CD4-positive, alpha-beta T cell (primary cell): ENCODE data around the gene MAPK1IP1L. TPM values are rescaled to one million over a fixed set of nuclear protein-coding genes. Genes with fewer than 3 reads are reported as not detected.

Experiments
- ATAC-seq: fragments of 200-7000 bp; cut with Tn5 transposase; one replicate; pipeline ENCODE4 v1.10.0; 2022; ENCODE audit warnings: mild to moderate bottlenecking; ENCODE audit not compliant: poor library complexity
- CTCF ChIA-PET: fragments of 350-600 bp; sonication (Branson Sonifier 250); formaldehyde crosslinking; loops from one replicate; lab custom pipeline; 2021; ENCODE audit warnings: antibody characterized with exemption, inconsistent platforms; lab: Charles Lee
- POLR2A ChIA-PET: fragments of 350-600 bp; sonication (Branson Sonifier 250); formaldehyde crosslinking; loops from one replicate; lab custom pipeline; 2021; ENCODE audit warnings: antibody characterized with exemption, inconsistent platforms; lab: Charles Lee
- DNase-seq, 14 experiments: peaks; one replicate each; pipeline ENCODE4 v3.0.0-alpha.2; 2013 to 2020; ENCODE audit warnings: mixed read lengths in 2 of 14
- H3K27ac ChIP-seq, 2 donors: one replicate each; pipeline versions ENCODE4 v1.5.1 to v1.7.0; 2013; ENCODE audit warnings: low read length in 2 of 2, low read depth in 1 of 2, mild to moderate bottlenecking in 1 of 2
- H3K27me3 ChIP-seq, 2 experiments: 1 replicate in 1 of 2; 2 replicates in 1 of 2; pipeline versions ENCODE4 v1.6.1 to v1.7.0; 2013; ENCODE audit warnings: low read length in 2 of 2, control low read depth in 1 of 2, mild to moderate bottlenecking in 1 of 2, moderate library complexity in 1 of 2; ENCODE audit not compliant: insufficient read depth in 2 of 2, control insufficient read depth in 1 of 2
- H3K36me3 ChIP-seq: one replicate; pipeline ENCODE4 v1.6.1; 2013; ENCODE audit warnings: low read length, control low read depth; ENCODE audit not compliant: insufficient read depth
- H3K4me1 ChIP-seq: one replicate; pipeline ENCODE4 v1.6.1; 2013; ENCODE audit warnings: low read length, control low read depth; ENCODE audit not compliant: insufficient read depth
- H3K4me3 ChIP-seq: one replicate; pipeline ENCODE4 v1.5.1; 2013; ENCODE audit warnings: mild to moderate bottlenecking, low read length, moderate library complexity
- H3K9me3 ChIP-seq, 2 experiments: 1 replicate in 1 of 2; 2 replicates in 1 of 2; pipeline versions ENCODE4 v1.6.1 to v1.7.0; 2013; ENCODE audit warnings: low read length in 2 of 2, mild to moderate bottlenecking in 2 of 2, control low read depth in 1 of 2, moderate library complexity in 1 of 2; ENCODE audit not compliant: control insufficient read depth in 1 of 2, insufficient read depth in 1 of 2
- H3K27ac Mint-ChIP-seq: one replicate; pipeline ENCODE4 v1.8.0; 2020; ENCODE audit warnings: mixed read lengths
- H3K27me3 Mint-ChIP-seq: one replicate; pipeline ENCODE4 v1.8.0; 2021; ENCODE audit warnings: mixed read lengths
- H3K36me3 Mint-ChIP-seq: one replicate; pipeline ENCODE4 v1.8.0; 2021; ENCODE audit warnings: low read depth, mixed read lengths
- H3K4me1 Mint-ChIP-seq: one replicate; pipeline ENCODE4 v1.8.0; 2021; ENCODE audit warnings: low read depth, mixed read lengths
- H3K4me3 Mint-ChIP-seq: one replicate; pipeline ENCODE4 v1.8.0; 2020; ENCODE audit warnings: mild to moderate bottlenecking, mixed read lengths
- H3K9me3 Mint-ChIP-seq: one replicate; pipeline ENCODE4 v1.8.0; 2020; ENCODE audit warnings: mixed read lengths
- intact Hi-C, 2 experiments: fragments of 100-400 bp; cut with DNase I in 1 of 2; cut with micrococcal nuclease in 1 of 2; formaldehyde crosslinking; loops; one replicate each; pipeline versions ENCODE4 v1.15.1 to v1.9.0; 2023 to 2025; cut with DNase I, micrococcal nuclease
- total RNA-seq, 174 experiments: library from RNA in 2 of 174; stranded (reverse) in 2 of 174; gene quantifications; one replicate each; pipeline ENCODE4 v1.2.3 and lab custom pipeline; 2021 to 2026
- TF ChIP-seq, protein P1 (sequence below): fragments of 200-600 bp; IDR thresholded peaks from one replicate; pipeline ENCODE4 v1.8.0; 2022; ENCODE audit warnings: antibody characterized with exemption, mild to moderate bottlenecking

MAPK1IP1L gene
- total RNA-seq, 2 experiments from 2014 or later = 198 to 207 TPM

DNA sequence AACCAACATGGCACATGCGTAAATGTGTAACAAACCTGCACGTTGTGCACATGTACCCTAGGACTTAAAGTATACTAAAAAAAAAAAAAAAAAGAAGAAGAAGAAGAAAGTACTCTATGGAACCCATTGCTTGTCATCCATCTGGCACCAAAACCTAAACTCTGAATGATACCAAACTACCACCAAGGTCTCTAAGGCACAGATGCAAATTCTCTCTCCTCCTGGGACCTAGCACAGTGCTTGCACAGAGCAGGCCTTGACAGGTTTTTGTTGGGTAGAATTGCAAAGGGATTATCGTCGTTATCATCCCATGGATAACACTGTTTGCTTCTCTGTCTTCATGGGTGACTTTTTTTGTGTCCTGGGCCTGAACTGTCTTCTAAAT is 64.4 kb downstream of the MAPK1IP1L start:
- Histone ChIP-seq H3K4me1 (peaks cover 5% of the 10 kb centered on the region), H3K27ac (no peak overlapping the region), H3K4me3 (no peak overlapping the region), H3K36me3 (no peaks in the 10 kb centered on the region), H3K27me3 (no peaks in the 10 kb centered on the region), H3K9me3 (no peaks in the 10 kb centered on the region)
- ChIA-PET CTCF (no interaction called here), POLR2A (no interaction called here)
- Mint-ChIP-seq H3K4me1 (no peaks in the 10 kb centered on the region), H3K36me3 (no peaks in the 10 kb centered on the region), H3K27me3 (no peaks in the 10 kb centered on the region), H3K27ac (no peak overlapping the region), H3K4me3 (no peak overlapping the region), H3K9me3 (no peaks in the 10 kb centered on the region)
- no peak for DNase-seq
- TF ChIP-seq, protein P1, sequence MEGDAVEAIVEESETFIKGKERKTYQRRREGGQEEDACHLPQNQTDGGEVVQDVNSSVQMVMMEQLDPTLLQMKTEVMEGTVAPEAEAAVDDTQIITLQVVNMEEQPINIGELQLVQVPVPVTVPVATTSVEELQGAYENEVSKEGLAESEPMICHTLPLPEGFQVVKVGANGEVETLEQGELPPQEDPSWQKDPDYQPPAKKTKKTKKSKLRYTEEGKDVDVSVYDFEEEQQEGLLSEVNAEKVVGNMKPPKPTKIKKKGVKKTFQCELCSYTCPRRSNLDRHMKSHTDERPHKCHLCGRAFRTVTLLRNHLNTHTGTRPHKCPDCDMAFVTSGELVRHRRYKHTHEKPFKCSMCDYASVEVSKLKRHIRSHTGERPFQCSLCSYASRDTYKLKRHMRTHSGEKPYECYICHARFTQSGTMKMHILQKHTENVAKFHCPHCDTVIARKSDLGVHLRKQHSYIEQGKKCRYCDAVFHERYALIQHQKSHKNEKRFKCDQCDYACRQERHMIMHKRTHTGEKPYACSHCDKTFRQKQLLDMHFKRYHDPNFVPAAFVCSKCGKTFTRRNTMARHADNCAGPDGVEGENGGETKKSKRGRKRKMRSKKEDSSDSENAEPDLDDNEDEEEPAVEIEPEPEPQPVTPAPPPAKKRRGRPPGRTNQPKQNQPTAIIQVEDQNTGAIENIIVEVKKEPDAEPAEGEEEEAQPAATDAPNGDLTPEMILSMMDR = no peak
- ATAC-seq = no peak
- intact Hi-C loops = no loop called here

DNA sequence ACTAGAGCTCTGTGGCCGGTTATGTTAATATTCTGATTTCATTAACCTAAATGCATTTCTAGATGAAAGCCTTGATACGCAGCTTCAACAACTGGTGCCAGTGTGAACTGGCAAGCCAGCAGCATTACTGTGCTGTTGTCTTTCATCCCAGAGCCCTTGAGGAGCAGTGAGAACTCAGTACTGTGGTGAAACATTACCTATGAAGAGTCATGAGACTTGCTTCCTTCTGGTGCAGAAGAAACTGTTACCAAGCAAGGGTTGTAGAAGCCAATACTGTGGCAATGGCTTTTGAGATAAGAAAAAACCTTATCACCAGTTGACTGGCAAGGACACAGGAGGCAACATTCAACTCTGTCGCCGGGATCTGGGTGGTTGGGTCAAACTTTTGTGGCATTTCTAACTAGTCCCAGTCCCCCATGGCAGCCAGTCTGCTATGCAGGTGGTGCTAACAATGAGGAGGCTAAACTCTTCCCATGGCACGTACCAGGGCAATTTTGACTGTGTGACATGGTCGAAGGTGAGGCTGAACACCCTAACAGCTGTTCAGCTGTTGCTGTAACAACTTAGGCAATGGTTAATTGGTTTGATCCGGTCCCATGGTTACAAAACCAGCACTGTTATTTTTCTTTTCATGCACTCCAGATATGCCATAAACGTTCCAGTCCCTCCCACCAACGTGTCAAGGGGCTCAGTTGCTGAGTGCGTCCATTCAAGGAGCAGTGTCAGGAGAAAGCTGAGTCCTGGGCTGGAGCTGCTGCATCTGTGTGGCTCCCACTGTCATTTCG is 65.0 kb downstream of the MAPK1IP1L start:
- Histone ChIP-seq H3K4me1 (peaks cover 5% of the 10 kb centered on the region), H3K27me3 (no peaks in the 10 kb centered on the region), H3K27ac (no peak overlapping the region), H3K9me3 (no peaks in the 10 kb centered on the region), H3K4me3 (no peak overlapping the region), H3K36me3 (no peaks in the 10 kb centered on the region)
- TF ChIP-seq, protein P1 = no peak
- ChIA-PET CTCF (no interaction called here), POLR2A (no interaction called here)
- no peaks in the 10 kb centered on the region for H3K9me3 Mint-ChIP-seq
- intact Hi-C loops = no loop called here
- DNase-seq (no peak), ATAC-seq (no peak)
- no peaks in the 10 kb centered on the region for H3K4me1 Mint-ChIP-seq
- no peaks in the 10 kb centered on the region for H3K27me3 Mint-ChIP-seq
- H3K27ac Mint-ChIP-seq = no peak overlapping the region
- no peaks in the 10 kb centered on the region for H3K36me3 Mint-ChIP-seq
- H3K4me3 Mint-ChIP-seq = no peak overlapping the region

GRCh38 chr14:55117803-55118441 is 66.5 kb downstream of the MAPK1IP1L start:
- no peak overlapping the region for H3K4me3 ChIP-seq
- CTCF ChIA-PET = interaction anchor here (1.0 to 1.1 kb wide), 2 partner anchors 11 to 46 kb away, joined by 3 read pairs; partner anchors contain the start of gene LGALS3
- H3K27me3 ChIP-seq = no peaks in the 10 kb centered on the region
- TF ChIP-seq, protein P1 = no peak
- H3K36me3 ChIP-seq = no peaks in the 10 kb centered on the region
- H3K27ac ChIP-seq = no peak overlapping the region
- H3K4me1 ChIP-seq = peaks cover 5% of the 10 kb centered on the region
- POLR2A ChIA-PET = no interaction called here
- H3K36me3 Mint-ChIP-seq = no peaks in the 10 kb centered on the region
- no peaks in the 10 kb centered on the region for H3K9me3 Mint-ChIP-seq
- no peaks in the 10 kb centered on the region for H3K9me3 ChIP-seq
- peak in 2 of 14 experiments; percentile 57 to 69 for DNase-seq
- ATAC-seq = no peak
- intact Hi-C loops = no loop called here
- no peak overlapping the region for H3K4me3 Mint-ChIP-seq
- H3K27ac Mint-ChIP-seq = no peak overlapping the region
- H3K27me3 Mint-ChIP-seq = peaks cover 5% of the 10 kb centered on the region
- H3K4me1 Mint-ChIP-seq = no peaks in the 10 kb centered on the region
